GM18526 (cell line): ENCODE data around the gene DISC1.

ENCODE experiments used
- POLR2A ChIP-seq: IDR thresholded peaks from 3 replicates; pipeline ENCODE4 v1.6.1; 2011; ENCODE audit not compliant: insufficient read length; ENCODE audit errors: extremely low read depth

DISC1 gene

DNA sequence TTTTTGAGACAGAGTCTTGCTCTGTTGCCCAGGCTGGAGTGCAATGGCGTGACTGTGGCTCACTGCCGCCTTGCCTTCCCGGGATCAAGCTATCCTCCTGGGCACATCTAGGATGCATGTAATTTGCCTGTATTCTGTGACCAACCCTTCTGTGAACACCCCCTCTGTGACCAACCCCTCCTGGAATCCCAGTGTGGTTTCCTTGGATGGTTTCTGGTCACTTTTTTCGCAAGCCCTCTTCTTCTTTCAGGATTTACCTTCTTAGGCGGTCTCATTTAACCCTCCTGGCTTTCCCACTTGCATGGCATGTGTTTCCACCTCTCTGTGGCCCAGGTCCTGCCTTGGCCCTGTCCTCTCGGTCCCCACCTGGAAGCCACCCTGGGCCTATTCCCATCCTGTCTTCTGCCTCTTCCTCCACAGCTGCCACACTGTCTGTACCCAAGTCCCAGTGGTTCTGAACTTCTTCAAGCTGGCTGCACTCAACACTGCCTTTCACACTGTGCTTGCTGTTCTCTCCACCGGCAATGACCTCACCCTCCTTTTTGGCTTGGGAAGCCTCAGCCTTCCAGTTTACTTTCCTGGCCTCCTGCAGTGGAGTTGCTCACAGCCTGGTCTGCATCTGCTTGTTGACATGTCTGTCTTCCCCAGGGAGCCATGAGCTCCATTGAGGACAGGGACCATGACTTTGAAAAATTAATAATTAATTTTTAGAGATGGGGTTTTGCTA, 57.0 kb downstream of the DISC1 start:
- no peak for TF ChIP-seq POLR2A

DNA sequence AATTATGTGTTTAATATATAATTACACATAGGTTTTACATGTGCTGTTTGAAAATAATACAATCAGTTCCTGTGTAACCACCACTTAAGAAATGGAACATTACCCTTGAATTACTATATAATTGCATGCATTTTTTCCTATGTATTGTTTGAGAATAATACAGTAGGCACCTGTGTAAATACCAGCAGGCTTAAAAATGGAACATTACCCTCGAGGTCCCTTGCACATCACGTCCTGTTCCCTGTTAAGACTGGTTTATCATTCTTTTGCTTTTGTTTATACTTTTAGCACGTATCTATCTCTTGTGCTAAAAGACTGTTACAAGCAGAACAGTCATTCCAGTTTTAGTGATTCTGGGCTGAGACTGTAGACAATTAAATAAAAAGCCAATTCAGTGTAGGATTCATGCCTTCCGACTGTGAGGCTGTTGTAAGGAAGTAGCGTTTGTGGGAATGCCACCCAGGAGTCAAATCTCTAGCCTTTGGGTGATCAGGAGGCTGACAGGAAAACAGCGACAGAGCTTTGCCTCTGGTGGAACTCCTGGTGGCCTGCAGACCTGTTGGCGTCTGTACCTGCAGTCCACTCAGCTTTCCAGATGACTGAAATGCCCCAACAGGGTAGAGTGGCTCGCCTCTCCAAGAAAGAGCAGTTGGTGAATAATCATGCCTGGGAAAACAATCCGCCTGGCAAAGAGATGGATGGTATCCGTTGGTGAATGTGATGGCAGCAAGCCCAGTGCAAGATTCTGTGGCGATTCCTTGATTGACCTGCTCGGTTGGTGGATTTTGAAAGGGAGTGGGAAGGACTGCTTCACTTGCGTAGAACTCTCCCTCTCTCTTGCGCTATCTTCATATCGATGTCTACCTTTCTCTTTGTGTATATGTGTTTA, 58.0 kb downstream of the DISC1 start:
- TF ChIP-seq POLR2A: no peak

- no peak for TF ChIP-seq POLR2A
These were observed 59.8 kb downstream of the DISC1 start for GRCh38 chr1:231686384-231686783.

DNA sequence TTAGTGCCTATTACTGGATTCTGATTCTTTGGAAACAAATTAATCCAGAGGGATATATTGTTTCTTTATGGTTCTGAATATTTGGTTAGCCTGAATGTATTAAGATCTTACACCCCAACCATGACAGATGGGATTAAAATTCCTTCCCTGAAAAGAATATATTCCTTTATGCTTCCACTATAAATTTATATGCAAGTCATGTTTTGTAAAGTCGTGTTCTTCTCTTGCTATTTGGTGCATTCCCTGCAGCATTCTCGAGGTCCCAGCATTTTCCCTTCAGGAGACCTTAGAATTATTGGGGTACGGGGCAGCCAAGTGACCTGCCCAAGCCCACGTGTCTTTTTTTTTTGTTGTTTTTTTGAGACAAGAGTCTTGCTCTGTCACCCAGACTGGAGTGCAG, 62.4 kb downstream of the DISC1 start:
- no peak for TF ChIP-seq POLR2A

GRCh38 chr1:231690059-231690458, 63.5 kb downstream of the DISC1 start:
- TF ChIP-seq POLR2A: no peak

DNA sequence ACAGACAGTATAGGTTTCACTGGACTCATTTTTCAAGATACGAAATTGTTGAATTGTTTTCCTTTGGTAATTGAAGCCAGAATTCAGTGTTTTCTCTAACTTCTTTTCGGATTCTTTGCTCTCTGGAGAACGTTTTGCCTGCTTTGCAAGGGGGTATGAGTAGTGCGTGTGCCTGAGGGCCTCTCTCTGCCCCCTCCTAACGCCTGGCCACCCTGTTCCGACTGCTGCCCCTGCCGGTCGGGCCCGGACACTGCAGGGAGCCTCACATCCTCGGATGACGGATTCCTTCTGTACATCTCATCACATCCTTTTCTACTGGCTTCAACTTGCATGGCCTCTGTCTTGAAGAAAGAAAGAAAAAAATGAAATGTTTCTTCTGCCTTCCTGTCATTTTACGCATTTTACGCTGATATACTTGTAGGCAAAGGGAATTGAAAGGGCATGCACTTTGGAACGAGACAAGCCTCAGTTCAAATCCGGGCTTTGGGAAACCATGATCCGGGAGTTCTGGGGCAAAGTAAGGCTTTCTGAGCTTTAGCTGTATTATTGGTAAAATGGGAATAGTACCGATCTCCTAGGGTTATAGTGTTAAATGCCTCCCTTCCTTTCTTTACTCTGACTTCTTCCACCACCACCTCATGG, 65.1 kb downstream of the DISC1 start:
- TF ChIP-seq POLR2A: no peak

GRCh38 chr1:231693361-231694074, 66.9 kb downstream of the DISC1 start:
- no peak for TF ChIP-seq POLR2A

- no peak for TF ChIP-seq POLR2A
These were observed 67.5 kb downstream of the DISC1 start for GRCh38 chr1:231694075-231694431.

- TF ChIP-seq POLR2A: no peak
These were observed 68.0 kb downstream of the DISC1 start for GRCh38 chr1:231694465-231695077.

DNA sequence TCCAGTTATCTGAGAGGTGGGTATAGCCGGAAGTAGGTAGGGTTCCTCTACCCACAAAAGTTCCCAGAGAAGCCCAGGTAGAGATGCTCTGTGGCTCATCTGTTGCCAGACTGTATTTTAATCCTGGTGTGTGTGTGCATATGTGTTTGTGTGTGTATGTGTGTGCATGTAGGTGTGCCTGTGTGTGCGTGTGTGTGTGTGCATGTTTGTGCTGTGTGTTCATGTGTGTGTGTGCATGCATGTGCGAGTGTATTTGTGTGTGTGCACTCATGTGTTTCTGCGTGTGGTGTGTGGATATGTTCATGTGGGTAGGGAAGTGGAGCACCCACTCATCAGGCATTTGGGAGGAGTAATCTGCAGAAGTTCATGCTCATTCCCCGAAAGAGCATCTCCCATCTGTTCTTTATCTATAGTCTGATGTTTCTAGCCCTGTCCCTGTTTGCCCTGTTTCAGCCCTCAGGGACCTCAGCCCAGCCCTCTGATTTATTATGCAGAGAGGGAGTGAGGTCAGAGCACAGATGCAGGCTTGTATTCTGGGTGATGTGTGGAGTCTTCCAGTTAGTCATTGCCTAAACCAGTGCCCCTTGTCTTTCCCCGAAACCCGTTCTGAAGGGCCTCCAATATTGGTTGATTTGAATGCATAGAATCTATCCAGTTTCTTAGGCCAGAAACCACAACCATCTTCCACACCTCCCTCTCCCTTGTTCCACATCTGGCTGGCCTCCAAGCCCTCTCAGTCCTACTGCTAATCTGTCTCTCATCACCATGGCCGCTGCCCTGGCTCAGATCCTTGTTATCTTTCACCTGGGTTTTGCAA, 69.1 kb downstream of the DISC1 start:
- TF ChIP-seq POLR2A: no peak

DNA sequence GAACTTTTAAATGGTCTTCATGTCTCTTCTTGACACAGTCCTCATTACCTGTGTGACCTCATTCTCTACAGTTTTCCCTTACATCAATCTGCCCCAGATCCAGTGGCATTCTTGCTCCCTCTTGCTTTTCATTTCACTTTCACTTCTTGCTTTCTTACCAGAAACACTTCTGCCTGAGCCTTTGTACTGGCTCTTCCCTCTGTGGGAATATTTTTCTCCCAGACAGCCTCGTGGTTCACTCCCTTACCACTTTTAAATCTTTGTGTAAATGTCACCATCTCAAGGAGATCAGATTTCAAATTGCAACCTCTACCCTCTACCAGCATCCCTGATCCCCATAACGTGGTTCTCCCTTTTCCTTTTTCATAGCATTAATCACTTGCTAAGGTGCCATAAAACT, 73.2 kb downstream of the DISC1 start:
- no peak for TF ChIP-seq POLR2A

GRCh38 chr1:231701306-231701705, 74.7 kb downstream of the DISC1 start:
- TF ChIP-seq POLR2A: no peak

DNA sequence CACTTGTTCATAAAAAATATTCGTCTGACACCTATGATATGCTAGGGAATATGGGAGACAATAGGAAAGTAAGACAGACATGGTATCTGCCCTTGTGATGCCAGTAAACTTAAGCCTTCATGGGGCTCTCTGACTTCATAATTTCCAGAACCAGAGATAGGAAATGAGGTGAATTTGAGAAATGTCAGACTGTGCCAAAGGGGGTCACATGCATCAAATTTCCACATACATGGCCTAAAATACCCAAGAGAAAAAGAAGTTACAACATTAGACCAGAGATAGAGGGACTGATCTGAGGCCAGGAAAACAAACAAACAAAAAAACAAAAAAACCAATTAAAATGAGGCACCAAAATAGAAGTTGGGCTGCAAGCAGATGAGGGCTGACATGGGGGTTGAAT, 75.7 kb downstream of the DISC1 start:
- no peak for TF ChIP-seq POLR2A

DNA sequence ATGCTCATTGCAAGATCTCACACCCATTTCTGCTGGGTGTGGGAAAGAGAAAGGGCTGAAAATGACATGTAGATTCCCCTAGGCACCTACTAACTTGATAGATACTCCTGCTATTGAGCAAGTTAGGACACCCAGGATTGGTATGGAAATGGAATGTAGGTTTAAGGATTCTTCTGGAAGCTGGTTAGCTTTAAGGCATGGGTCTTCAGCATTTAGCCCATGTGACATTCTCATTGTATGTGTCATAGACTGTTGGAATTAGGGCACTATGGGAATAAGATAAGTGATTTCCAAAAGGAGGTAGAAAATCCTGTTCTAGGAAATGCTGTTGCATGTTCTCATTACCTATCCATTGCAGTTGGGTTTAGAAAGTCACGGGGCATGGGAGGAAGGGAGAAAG, 76.2 kb downstream of the DISC1 start:
- no peak for TF ChIP-seq POLR2A
